Caco-2 (cell line): ENCODE data around the gene FOXS1. TPM values are rescaled to one million over a fixed set of nuclear protein-coding genes. Genes with fewer than 3 reads are reported as not detected.

Experiments
- BruUV-seq: library from RNA; stranded (reverse); fragments of 400-500 nt; replicated peaks from 2 replicates; lab custom pipeline; 2021; lab: Mats Ljungman, UMichigan
- CTCF ChIA-PET: fragments of 300-600 bp; sonication (Branson Sonifier 250); formaldehyde crosslinking; loops from one replicate; lab custom pipeline; 2022; ENCODE audit warnings: antibody characterized with exemption; lab: Charles Lee
- POLR2A ChIA-PET: fragments of 300-600 bp; sonication (Branson Sonifier 250); formaldehyde crosslinking; loops from one replicate; lab custom pipeline; 2022; ENCODE audit warnings: antibody characterized with exemption; lab: Charles Lee
- DNase-seq, 2 experiments: peaks; one replicate each; pipeline versions ENCODE4 v3.0.0 to v3.0.0-alpha.2; 2020 to 2022
- H3K27me3 ChIP-seq: replicated peaks from 2 replicates; pipeline ENCODE4 v1.6.0; 2011; ENCODE audit warnings: low read length; ENCODE audit not compliant: control insufficient read depth, insufficient read depth
- H3K36me3 ChIP-seq: 2 replicates; pipeline ENCODE4 v1.5.1; 2011; ENCODE audit warnings: low read length; ENCODE audit not compliant: control insufficient read depth, insufficient read depth
- H3K4me1 ChIP-seq: fragments of 250-450 bp; sonication (Bioruptor Pico); 2 replicates; pipeline ENCODE4 v1.5.1; 2020; ENCODE audit warnings: mild to moderate bottlenecking
- H3K4me3 ChIP-seq: 2 replicates; pipeline ENCODE4 v1.5.1; 2011; ENCODE audit warnings: low read depth, mild to moderate bottlenecking, control low read depth, low read length
- H3K9me3 ChIP-seq: fragments of 250-450 bp; sonication (Bioruptor Pico); 2 replicates; pipeline ENCODE4 v1.5.1; 2020; ENCODE audit warnings: mild to moderate bottlenecking, moderate library complexity
- H3K27ac Mint-ChIP-seq: one replicate; pipeline ENCODE4 v1.8.0; 2022; ENCODE audit warnings: mixed read lengths; ENCODE audit not compliant: unreplicated experiment
- H3K27me3 Mint-ChIP-seq: one replicate; pipeline ENCODE4 v1.8.0; 2022; ENCODE audit warnings: mixed read lengths; ENCODE audit not compliant: insufficient read depth, unreplicated experiment
- H3K36me3 Mint-ChIP-seq: one replicate; pipeline ENCODE4 v1.8.0; 2022; ENCODE audit warnings: mild to moderate bottlenecking, mixed read lengths; ENCODE audit not compliant: insufficient read depth, unreplicated experiment
- H3K4me1 Mint-ChIP-seq: one replicate; pipeline ENCODE4 v1.8.0; 2022; ENCODE audit warnings: low read depth, mixed read lengths; ENCODE audit not compliant: unreplicated experiment
- H3K4me3 Mint-ChIP-seq: one replicate; pipeline ENCODE4 v1.8.0; 2022; ENCODE audit warnings: mild to moderate bottlenecking, moderate library complexity, mixed read lengths; ENCODE audit not compliant: unreplicated experiment
- H3K9me3 Mint-ChIP-seq: one replicate; pipeline ENCODE4 v1.8.0; 2022; ENCODE audit warnings: mixed read lengths; ENCODE audit not compliant: unreplicated experiment
- intact Hi-C: fragments of 100-400 bp; cut with micrococcal nuclease; formaldehyde crosslinking; loops from one replicate; pipeline ENCODE4 v1.10.0; 2022; ENCODE audit not compliant: unreplicated experiment
- total RNA-seq: library from RNA; stranded (reverse); gene quantifications from 2 replicates; pipeline ENCODE4 v1.2.3, GENCODE V29; 2022
- TF ChIP-seq, protein P1 (sequence below), 2 experiments: fragments of 200-600 bp in 1 of 2; IDR thresholded peaks; 1 replicate in 1 of 2; 2 replicates in 1 of 2; pipeline versions ENCODE4 v1.5.1 to v1.8.0; 2011 to 2022; ENCODE audit warnings: antibody characterized with exemption in 1 of 2, control low read depth in 1 of 2, inconsistent platforms in 1 of 2, low read depth in 1 of 2, low read length in 1 of 2, mild to moderate bottlenecking in 1 of 2, moderate library complexity in 1 of 2; ENCODE audit not compliant: insufficient read depth in 1 of 2, severe bottlenecking in 1 of 2, unreplicated experiment in 1 of 2

The FOXS1 gene
- total RNA-seq, 1 experiment from 2014 or later: not detected

DNA sequence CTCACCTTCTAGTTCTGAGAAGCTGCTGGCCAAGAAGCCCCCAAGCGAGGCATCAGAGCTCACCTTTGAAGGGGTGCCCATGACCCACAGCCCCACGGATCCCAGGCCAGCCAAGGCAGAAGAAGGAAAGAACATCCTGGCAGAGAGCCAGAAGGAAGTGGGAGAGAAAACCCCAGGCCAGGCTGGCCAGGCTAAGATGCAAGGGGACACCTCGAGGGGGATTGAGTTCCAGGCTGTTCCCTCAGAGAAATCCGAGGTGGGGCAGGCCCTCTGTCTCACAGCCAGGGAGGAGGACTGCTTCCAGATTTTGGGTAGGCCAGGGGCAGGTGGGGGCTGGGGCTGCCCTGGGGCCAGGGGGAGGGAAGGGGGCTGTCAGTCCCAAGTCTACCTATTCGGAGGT lies 24.0 kb downstream of the FOXS1 start:
- intact Hi-C loops: no loop called here
- TF ChIP-seq, protein P1, sequence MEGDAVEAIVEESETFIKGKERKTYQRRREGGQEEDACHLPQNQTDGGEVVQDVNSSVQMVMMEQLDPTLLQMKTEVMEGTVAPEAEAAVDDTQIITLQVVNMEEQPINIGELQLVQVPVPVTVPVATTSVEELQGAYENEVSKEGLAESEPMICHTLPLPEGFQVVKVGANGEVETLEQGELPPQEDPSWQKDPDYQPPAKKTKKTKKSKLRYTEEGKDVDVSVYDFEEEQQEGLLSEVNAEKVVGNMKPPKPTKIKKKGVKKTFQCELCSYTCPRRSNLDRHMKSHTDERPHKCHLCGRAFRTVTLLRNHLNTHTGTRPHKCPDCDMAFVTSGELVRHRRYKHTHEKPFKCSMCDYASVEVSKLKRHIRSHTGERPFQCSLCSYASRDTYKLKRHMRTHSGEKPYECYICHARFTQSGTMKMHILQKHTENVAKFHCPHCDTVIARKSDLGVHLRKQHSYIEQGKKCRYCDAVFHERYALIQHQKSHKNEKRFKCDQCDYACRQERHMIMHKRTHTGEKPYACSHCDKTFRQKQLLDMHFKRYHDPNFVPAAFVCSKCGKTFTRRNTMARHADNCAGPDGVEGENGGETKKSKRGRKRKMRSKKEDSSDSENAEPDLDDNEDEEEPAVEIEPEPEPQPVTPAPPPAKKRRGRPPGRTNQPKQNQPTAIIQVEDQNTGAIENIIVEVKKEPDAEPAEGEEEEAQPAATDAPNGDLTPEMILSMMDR (IDR thresholded peaks at IDR 0.05; ENCODE audit: insufficient read depth in 1 of 2, low read depth in 1 of 2, low read length in 1 of 2, severe bottlenecking in 1 of 2, unreplicated experiment in 1 of 2): no peak
- no peaks in the 10 kb centered on the region for H3K4me1 ChIP-seq
- Mint-ChIP-seq H3K4me3 (no peak overlapping the region), H3K27me3 (no peaks in the 10 kb centered on the region), H3K36me3 (no peaks in the 10 kb centered on the region), H3K27ac (no peak overlapping the region), H3K9me3 (no peaks in the 10 kb centered on the region), H3K4me1 (no peaks in the 10 kb centered on the region)
- no peaks in the 10 kb centered on the region for H3K27me3 ChIP-seq
- no peak for DNase-seq
- no peak overlapping the region for H3K4me3 ChIP-seq
- BruUV-seq: no TSS peak
- ChIA-PET CTCF (interaction anchor here (1.0 to 3.0 kb wide), 3 partner anchors 25 to 271 kb away, joined by 3 to 21 read pairs (median 4); no protein-coding TSS in a partner anchor), POLR2A (no interaction called here)
- no peaks in the 10 kb centered on the region for H3K36me3 ChIP-seq
- H3K9me3 ChIP-seq: no peaks in the 10 kb centered on the region

- Mint-ChIP-seq H3K4me3 (no peak overlapping the region), H3K27ac (no peak overlapping the region), H3K4me1 (no peaks in the 10 kb centered on the region), H3K27me3 (no peaks in the 10 kb centered on the region), H3K9me3 (no peaks in the 10 kb centered on the region), H3K36me3 (no peaks in the 10 kb centered on the region)
- no peaks in the 10 kb centered on the region for H3K9me3 ChIP-seq
- no peaks in the 10 kb centered on the region for H3K27me3 ChIP-seq
- no TSS peak for BruUV-seq
- no peaks in the 10 kb centered on the region for H3K36me3 ChIP-seq
- H3K4me1 ChIP-seq: no peaks in the 10 kb centered on the region
- no peak for DNase-seq
- H3K4me3 ChIP-seq: no peak overlapping the region
- POLR2A ChIA-PET: no interaction called here
- CTCF ChIA-PET: interaction anchor here (0.6 kb wide), 1 partner anchor 336 kb away, joined by 3 read pairs; no protein-coding TSS in a partner anchor
- TF ChIP-seq, protein P1 (IDR thresholded peaks at IDR 0.05; ENCODE audit: insufficient read depth in 1 of 2, low read depth in 1 of 2, low read length in 1 of 2, severe bottlenecking in 1 of 2, unreplicated experiment in 1 of 2): no peak
- intact Hi-C loops: no loop called here
Observed at GRCh38 chr20:31820228-31820627, 25.2 kb downstream of the FOXS1 start.

DNA sequence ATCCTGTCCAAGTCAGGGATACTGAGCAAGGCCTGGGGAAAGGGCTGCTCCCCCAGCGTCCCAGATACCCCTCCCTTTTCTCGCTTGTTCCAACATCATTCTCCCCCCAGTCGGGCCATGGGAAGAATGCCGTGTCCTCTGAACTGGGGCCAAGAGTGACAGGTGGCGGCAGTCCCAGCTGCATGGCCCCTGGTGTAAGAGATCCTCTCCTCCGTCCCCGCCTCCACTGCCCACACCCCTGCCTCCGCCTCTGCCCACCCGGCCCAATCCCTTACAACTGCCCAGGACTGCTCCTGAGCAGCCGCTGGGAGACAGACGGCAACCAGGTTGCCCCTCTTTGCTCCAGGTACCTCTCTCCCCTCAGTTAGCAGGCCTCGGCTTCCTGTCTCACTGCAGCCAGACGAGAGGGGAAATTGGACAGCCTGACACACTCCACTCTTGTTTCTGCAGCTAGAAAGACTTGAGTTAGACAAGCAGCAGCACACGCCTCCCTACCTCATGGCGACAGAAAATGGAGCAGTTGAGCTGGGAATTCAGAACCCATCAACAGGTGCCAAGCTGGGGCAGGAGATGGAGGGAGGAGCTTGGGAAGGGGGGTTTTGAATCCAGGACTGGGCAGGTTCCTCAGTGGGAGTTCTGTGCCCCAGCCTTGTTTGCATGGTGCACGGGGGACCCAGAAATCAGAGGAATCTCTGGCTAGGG lies 26.2 kb downstream of the FOXS1 start, which contains the start of gene MYLK2:
Gene MYLK2 (plus strand): TSS at position 274 of the 702 bp plus-strand sequence. CDS start 225 bp downstream, at position 499.
- H3K4me1 Mint-ChIP-seq: no peaks in the 10 kb centered on the region
- no peak for DNase-seq
- H3K27me3 Mint-ChIP-seq: no peaks in the 10 kb centered on the region
- POLR2A ChIA-PET: no interaction called here
- intact Hi-C loops: no loop called here
- no peak within 1 kb of the TSS for H3K4me3 Mint-ChIP-seq
- TF ChIP-seq, protein P1 (IDR thresholded peaks at IDR 0.05; ENCODE audit: insufficient read depth in 1 of 2, low read depth in 1 of 2, low read length in 1 of 2, severe bottlenecking in 1 of 2, unreplicated experiment in 1 of 2): no peak
- Histone ChIP-seq H3K27me3 (no peaks in the 10 kb centered on the region), H3K4me1 (no peaks in the 10 kb centered on the region), H3K36me3 (no peaks in the 10 kb centered on the region), H3K4me3 (no peak within 1 kb of the TSS), H3K9me3 (no peaks in the 10 kb centered on the region)
- no peaks in the 10 kb centered on the region for H3K36me3 Mint-ChIP-seq
- CTCF ChIA-PET: interaction anchor here (0.6 kb wide), 1 partner anchor 185 kb away, joined by 3 read pairs; no protein-coding TSS in a partner anchor
- H3K9me3 Mint-ChIP-seq: no peaks in the 10 kb centered on the region
- H3K27ac Mint-ChIP-seq: no peak within 1 kb of the TSS
- BruUV-seq: no TSS peak
